ENCODE measurements around the gene NUB1.

The NUB1 gene

GRCh38 chr7:151345576-151346469 is 4.2 kb downstream of the NUB1 start:
- peaks cover 58% of the 10 kb centered on the region for H3K4me1 Mint-ChIP-seq (ENCODE audit: low read depth)
- no peaks in the 10 kb centered on the region for H3K9me3 Mint-ChIP-seq
- H3K27ac Mint-ChIP-seq: peak overlapping the region; percentile 86
- peaks cover 50% of the 10 kb centered on the region for H3K36me3 Mint-ChIP-seq (ENCODE audit: low read depth)
- DNase-seq: no peak
- no peaks in the 10 kb centered on the region for H3K27me3 Mint-ChIP-seq
- no peak overlapping the region for H3K4me3 Mint-ChIP-seq

GRCh38 chr7:151346470-151346769 is 4.8 kb downstream of the NUB1 start:
- Mint-ChIP-seq H3K27ac (peak overlapping the region; percentile 86), H3K36me3 (ENCODE audit: low read depth) (peaks cover 56% of the 10 kb centered on the region), H3K4me1 (ENCODE audit: low read depth) (peaks cover 60% of the 10 kb centered on the region), H3K9me3 (no peaks in the 10 kb centered on the region), H3K4me3 (no peak overlapping the region), H3K27me3 (no peaks in the 10 kb centered on the region)
- DNase-seq: no peak

- Mint-ChIP-seq H3K9me3 (no peaks in the 10 kb centered on the region), H3K27ac (peak overlapping the region; percentile 80), H3K4me3 (no peak overlapping the region), H3K27me3 (no peaks in the 10 kb centered on the region), H3K4me1 (ENCODE audit: low read depth) (peaks cover 67% of the 10 kb centered on the region), H3K36me3 (ENCODE audit: low read depth) (peaks cover 62% of the 10 kb centered on the region)
- DNase-seq: no peak
Measured at GRCh38 chr7:151347200-151347599, 5.6 kb downstream of the NUB1 start.

- Mint-ChIP-seq H3K36me3 (ENCODE audit: low read depth) (peaks cover 68% of the 10 kb centered on the region), H3K4me3 (peak overlapping the region; percentile 74), H3K9me3 (no peaks in the 10 kb centered on the region), H3K27me3 (no peaks in the 10 kb centered on the region), H3K4me1 (ENCODE audit: low read depth) (peaks cover 67% of the 10 kb centered on the region), H3K27ac (peak overlapping the region; percentile 97)
- DNase-seq: no peak
Measured at GRCh38 chr7:151348970-151349369, 7.4 kb downstream of the NUB1 start.

GRCh38 chr7:151349507-151349853 is 7.9 kb downstream of the NUB1 start:
- H3K4me3 Mint-ChIP-seq: peak overlapping the region; percentile 74
- peak overlapping the region; percentile 97 for H3K27ac Mint-ChIP-seq
- H3K27me3 Mint-ChIP-seq: no peaks in the 10 kb centered on the region
- H3K4me1 Mint-ChIP-seq (ENCODE audit: low read depth): peaks cover 66% of the 10 kb centered on the region
- peaks cover 73% of the 10 kb centered on the region for H3K36me3 Mint-ChIP-seq (ENCODE audit: low read depth)
- DNase-seq: no peak
- H3K9me3 Mint-ChIP-seq: no peaks in the 10 kb centered on the region

- H3K27ac Mint-ChIP-seq: peak overlapping the region; percentile 91
- no peaks in the 10 kb centered on the region for H3K27me3 Mint-ChIP-seq
- no peaks in the 10 kb centered on the region for H3K9me3 Mint-ChIP-seq
- peak overlapping the region; percentile 50 for H3K4me3 Mint-ChIP-seq
- H3K36me3 Mint-ChIP-seq (ENCODE audit: low read depth): peaks cover 79% of the 10 kb centered on the region
- H3K4me1 Mint-ChIP-seq (ENCODE audit: low read depth): peaks cover 58% of the 10 kb centered on the region
- DNase-seq: peak; percentile 62
Measured at GRCh38 chr7:151351027-151351426, 9.4 kb downstream of the NUB1 start.

- Mint-ChIP-seq H3K36me3 (ENCODE audit: low read depth) (peaks cover 79% of the 10 kb centered on the region), H3K4me1 (ENCODE audit: low read depth) (peaks cover 50% of the 10 kb centered on the region), H3K27me3 (no peaks in the 10 kb centered on the region), H3K4me3 (peak overlapping the region; percentile 35), H3K9me3 (no peaks in the 10 kb centered on the region), H3K27ac (peak overlapping the region; percentile 91)
- peak; percentile 54 for DNase-seq
Measured at GRCh38 chr7:151351967-151352366, 10.4 kb downstream of the NUB1 start.

- Mint-ChIP-seq H3K27me3 (no peaks in the 10 kb centered on the region), H3K36me3 (ENCODE audit: low read depth) (peaks cover 80% of the 10 kb centered on the region), H3K4me3 (no peak overlapping the region), H3K9me3 (no peaks in the 10 kb centered on the region), H3K27ac (peak overlapping the region; percentile 91), H3K4me1 (ENCODE audit: low read depth) (peaks cover 49% of the 10 kb centered on the region)
- no peak for DNase-seq
Measured at GRCh38 chr7:151352512-151352911, 10.9 kb downstream of the NUB1 start.

GRCh38 chr7:151361193-151361959 is 19.8 kb downstream of the NUB1 start:
- Mint-ChIP-seq H3K4me1 (ENCODE audit: low read depth) (no peaks in the 10 kb centered on the region), H3K4me3 (no peak overlapping the region), H3K9me3 (no peaks in the 10 kb centered on the region), H3K27ac (no peak overlapping the region), H3K27me3 (no peaks in the 10 kb centered on the region), H3K36me3 (ENCODE audit: low read depth) (peaks cover 64% of the 10 kb centered on the region)
- no peak for DNase-seq

- peaks cover 54% of the 10 kb centered on the region for H3K36me3 Mint-ChIP-seq (ENCODE audit: low read depth)
- H3K27ac Mint-ChIP-seq: no peak overlapping the region
- DNase-seq: no peak
- H3K27me3 Mint-ChIP-seq: no peaks in the 10 kb centered on the region
- H3K4me1 Mint-ChIP-seq (ENCODE audit: low read depth): peaks cover 3% of the 10 kb centered on the region
- H3K4me3 Mint-ChIP-seq: no peak overlapping the region
- H3K9me3 Mint-ChIP-seq: no peaks in the 10 kb centered on the region
Measured at GRCh38 chr7:151363182-151363581, 21.6 kb downstream of the NUB1 start.

GRCh38 chr7:151366166-151366879 is 24.7 kb downstream of the NUB1 start:
- Mint-ChIP-seq H3K9me3 (no peaks in the 10 kb centered on the region), H3K4me3 (no peak overlapping the region), H3K27me3 (no peaks in the 10 kb centered on the region), H3K36me3 (ENCODE audit: low read depth) (peaks cover 58% of the 10 kb centered on the region), H3K4me1 (ENCODE audit: low read depth) (peaks cover 8% of the 10 kb centered on the region), H3K27ac (no peak overlapping the region)
- no peak for DNase-seq

GRCh38 chr7:151366880-151367222 is 25.2 kb downstream of the NUB1 start:
- Mint-ChIP-seq H3K27me3 (no peaks in the 10 kb centered on the region), H3K4me1 (ENCODE audit: low read depth) (peaks cover 8% of the 10 kb centered on the region), H3K27ac (no peak overlapping the region), H3K4me3 (no peak overlapping the region), H3K9me3 (no peaks in the 10 kb centered on the region), H3K36me3 (ENCODE audit: low read depth) (peaks cover 56% of the 10 kb centered on the region)
- no peak for DNase-seq

- Mint-ChIP-seq H3K9me3 (no peaks in the 10 kb centered on the region), H3K4me3 (no peak overlapping the region), H3K27me3 (no peaks in the 10 kb centered on the region), H3K27ac (no peak overlapping the region), H3K4me1 (ENCODE audit: low read depth) (peaks cover 8% of the 10 kb centered on the region), H3K36me3 (ENCODE audit: low read depth) (peaks cover 53% of the 10 kb centered on the region)
- peak; percentile 18 for DNase-seq
Measured at GRCh38 chr7:151367284-151367683, 25.7 kb downstream of the NUB1 start.

GRCh38 chr7:151368136-151368571 is 26.5 kb downstream of the NUB1 start:
- peak; percentile 85 for DNase-seq
- Mint-ChIP-seq H3K36me3 (ENCODE audit: low read depth) (peaks cover 53% of the 10 kb centered on the region), H3K4me3 (no peak overlapping the region), H3K9me3 (no peaks in the 10 kb centered on the region), H3K27ac (no peak overlapping the region), H3K4me1 (ENCODE audit: low read depth) (peaks cover 8% of the 10 kb centered on the region), H3K27me3 (no peaks in the 10 kb centered on the region)
